Ascending aorta (tissue), 2 donors: Measurements from ENCODE around the gene ADGRV1. TPM values are rescaled to one million over a fixed set of nuclear protein-coding genes. Genes with fewer than 3 reads are reported as not detected.

ENCODE experiments used
- DNase-seq, 2 donors: peaks; one replicate each; pipeline ENCODE4 v3.0.0-alpha.2; 2019; ENCODE audit warnings: low spot score in 2 of 2
- H3K27ac ChIP-seq, 2 donors: fragments of 200-600 bp; sonication (generic); one replicate each; pipeline ENCODE4 v1.5.1; 2016 to 2017; ENCODE audit warnings: mild to moderate bottlenecking in 1 of 2
- H3K27me3 ChIP-seq: fragments of 200-600 bp; sonication (generic); one replicate; pipeline ENCODE4 v1.5.1; 2017
- H3K36me3 ChIP-seq, 2 donors: fragments of 200-600 bp; sonication (generic); one replicate each; pipeline ENCODE4 v1.5.1; 2016
- H3K4me1 ChIP-seq, 2 donors: fragments of 200-600 bp; sonication (generic); one replicate each; pipeline ENCODE4 v1.5.1; 2016 to 2017; ENCODE audit warnings: mild to moderate bottlenecking in 1 of 2
- H3K4me3 ChIP-seq, 2 donors: fragments of 200-600 bp; sonication (generic); one replicate each; pipeline ENCODE4 v1.5.1; 2016 to 2017; ENCODE audit warnings: mild to moderate bottlenecking in 1 of 2
- H3K9me3 ChIP-seq, 2 donors: fragments of 200-600 bp; sonication (generic); one replicate each; pipeline ENCODE4 v1.5.1; 2016
- intact Hi-C: fragments of 100-400 bp; cut with DNase I; formaldehyde crosslinking; loops from one replicate; pipeline ENCODE4 v1.15.1; 2023
- total RNA-seq: library from RNA; depleted of rRNA; stranded (reverse); fragments of >200 nt; gene quantifications from one replicate; pipeline ENCODE4 v1.1.0, GENCODE V29; 2016
- TF ChIP-seq, protein P1 (sequence below), 3 experiments: fragments of 200-600 bp in 2 of 3; fragments of 450-650 bp in 1 of 3; sonication (generic) in 2 of 3; IDR thresholded peaks; one replicate each; pipeline ENCODE4 v1.5.1; 2016 to 2019; ENCODE audit warnings: antibody characterized with exemption in 3 of 3, mild to moderate bottlenecking in 1 of 3, moderate library complexity in 1 of 3

ADGRV1 gene
- total RNA-seq, 1 donor from 2014 or later: 6.9 TPM

DNA sequence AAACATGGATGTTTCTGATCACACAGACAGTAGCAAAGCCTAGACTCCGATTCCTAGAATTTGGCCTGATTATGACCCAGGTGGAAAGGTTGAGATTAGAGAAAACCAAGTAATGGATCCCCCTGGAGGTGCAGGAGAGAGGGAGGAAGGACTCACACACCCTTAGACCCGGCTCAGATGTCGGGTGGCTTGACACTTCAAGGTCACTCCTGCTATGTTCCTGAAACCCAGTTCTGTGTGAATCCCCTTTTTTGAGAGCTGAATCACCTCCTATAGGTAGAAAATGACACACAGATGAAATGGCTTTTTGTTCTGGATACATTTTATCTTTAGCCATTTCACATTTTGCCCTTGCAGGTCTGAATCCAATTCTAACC lies 631.7 kb downstream of the ADGRV1 start:
- H3K36me3 ChIP-seq: no peaks in the 10 kb centered on the region
- TF ChIP-seq, protein P1, sequence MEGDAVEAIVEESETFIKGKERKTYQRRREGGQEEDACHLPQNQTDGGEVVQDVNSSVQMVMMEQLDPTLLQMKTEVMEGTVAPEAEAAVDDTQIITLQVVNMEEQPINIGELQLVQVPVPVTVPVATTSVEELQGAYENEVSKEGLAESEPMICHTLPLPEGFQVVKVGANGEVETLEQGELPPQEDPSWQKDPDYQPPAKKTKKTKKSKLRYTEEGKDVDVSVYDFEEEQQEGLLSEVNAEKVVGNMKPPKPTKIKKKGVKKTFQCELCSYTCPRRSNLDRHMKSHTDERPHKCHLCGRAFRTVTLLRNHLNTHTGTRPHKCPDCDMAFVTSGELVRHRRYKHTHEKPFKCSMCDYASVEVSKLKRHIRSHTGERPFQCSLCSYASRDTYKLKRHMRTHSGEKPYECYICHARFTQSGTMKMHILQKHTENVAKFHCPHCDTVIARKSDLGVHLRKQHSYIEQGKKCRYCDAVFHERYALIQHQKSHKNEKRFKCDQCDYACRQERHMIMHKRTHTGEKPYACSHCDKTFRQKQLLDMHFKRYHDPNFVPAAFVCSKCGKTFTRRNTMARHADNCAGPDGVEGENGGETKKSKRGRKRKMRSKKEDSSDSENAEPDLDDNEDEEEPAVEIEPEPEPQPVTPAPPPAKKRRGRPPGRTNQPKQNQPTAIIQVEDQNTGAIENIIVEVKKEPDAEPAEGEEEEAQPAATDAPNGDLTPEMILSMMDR (IDR thresholded peaks at IDR 0.05): no peak
- H3K4me1 ChIP-seq: no peaks in the 10 kb centered on the region
- H3K27ac ChIP-seq: peak overlapping the region in 1 of 2 donors; percentile 26
- DNase-seq: no peak
- intact Hi-C loops: no loop called here
- no peaks in the 10 kb centered on the region for H3K9me3 ChIP-seq
- H3K4me3 ChIP-seq: peak overlapping the region; percentile 33 to 35
- no peaks in the 10 kb centered on the region for H3K27me3 ChIP-seq

GRCh38 chr5:91194824-91195381 lies 636.3 kb downstream of the ADGRV1 start:
- no peaks in the 10 kb centered on the region for H3K36me3 ChIP-seq
- DNase-seq: no peak
- H3K4me1 ChIP-seq: no peaks in the 10 kb centered on the region
- no peak overlapping the region for H3K4me3 ChIP-seq
- no peaks in the 10 kb centered on the region for H3K9me3 ChIP-seq
- TF ChIP-seq, protein P1 (IDR thresholded peaks at IDR 0.05): no peak
- no peak overlapping the region for H3K27ac ChIP-seq
- intact Hi-C loops: no loop called here
- no peaks in the 10 kb centered on the region for H3K27me3 ChIP-seq

- intact Hi-C loops: no loop called here
- Histone ChIP-seq H3K4me1 (no peaks in the 10 kb centered on the region), H3K9me3 (no peaks in the 10 kb centered on the region), H3K27ac (no peak overlapping the region), H3K27me3 (no peaks in the 10 kb centered on the region), H3K4me3 (no peak overlapping the region), H3K36me3 (no peaks in the 10 kb centered on the region)
- TF ChIP-seq, protein P1 (IDR thresholded peaks at IDR 0.05): no peak
- no peak for DNase-seq
These were observed 642.1 kb downstream of the ADGRV1 start for GRCh38 chr5:91200692-91201091.

DNA sequence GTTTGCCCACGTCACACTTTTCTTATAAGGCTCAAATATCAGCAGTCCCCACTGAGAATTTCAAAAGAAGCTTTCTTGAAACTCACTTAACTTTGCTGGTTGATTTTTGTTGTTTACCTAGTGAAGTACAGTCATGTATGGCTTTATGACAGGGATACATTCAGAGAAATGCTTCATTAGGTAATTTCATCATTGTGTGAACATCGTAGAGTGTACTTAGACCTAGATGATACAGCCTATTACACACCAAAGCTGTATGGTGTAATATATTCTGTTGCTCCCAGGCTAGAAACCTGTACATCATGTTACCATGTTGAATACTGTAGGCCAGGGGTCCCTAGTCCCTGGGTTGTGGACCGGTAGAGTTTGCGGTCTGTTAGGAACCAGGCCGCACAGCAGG lies 647.5 kb downstream of the ADGRV1 start:
- H3K27ac ChIP-seq: no peak overlapping the region
- TF ChIP-seq, protein P1 (IDR thresholded peaks at IDR 0.05): no peak
- H3K9me3 ChIP-seq: no peaks in the 10 kb centered on the region
- H3K27me3 ChIP-seq: no peaks in the 10 kb centered on the region
- intact Hi-C loops: no loop called here
- no peak for DNase-seq
- H3K36me3 ChIP-seq: no peaks in the 10 kb centered on the region
- H3K4me1 ChIP-seq: no peaks in the 10 kb centered on the region
- H3K4me3 ChIP-seq: no peak overlapping the region

DNA sequence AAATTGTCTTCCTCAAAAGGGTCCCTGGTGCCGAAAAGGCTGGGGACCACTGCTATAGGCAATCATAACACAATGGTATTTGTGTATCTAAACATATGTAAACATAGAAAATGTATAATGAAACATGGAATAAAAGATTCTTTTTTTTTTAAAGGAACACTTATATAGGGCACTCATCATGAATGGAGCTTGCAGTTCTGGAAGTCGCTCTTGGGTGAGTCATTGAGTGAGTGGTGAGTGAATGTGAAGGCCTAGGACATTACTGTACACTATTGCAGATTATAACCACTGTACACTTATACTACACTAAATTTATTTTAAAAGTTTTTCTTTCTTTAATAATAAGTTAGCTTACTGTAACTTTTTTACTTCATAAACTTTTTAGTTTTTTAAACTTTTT lies 648.1 kb downstream of the ADGRV1 start:
- no peak overlapping the region for H3K27ac ChIP-seq
- TF ChIP-seq, protein P1 (IDR thresholded peaks at IDR 0.05): no peak
- peaks cover 0 to 2% of the 10 kb centered on the region in 2 donors for H3K4me1 ChIP-seq
- H3K36me3 ChIP-seq: no peaks in the 10 kb centered on the region
- no peaks in the 10 kb centered on the region for H3K9me3 ChIP-seq
- H3K4me3 ChIP-seq: no peak overlapping the region
- intact Hi-C loops: no loop called here
- no peak for DNase-seq
- no peaks in the 10 kb centered on the region for H3K27me3 ChIP-seq

DNA sequence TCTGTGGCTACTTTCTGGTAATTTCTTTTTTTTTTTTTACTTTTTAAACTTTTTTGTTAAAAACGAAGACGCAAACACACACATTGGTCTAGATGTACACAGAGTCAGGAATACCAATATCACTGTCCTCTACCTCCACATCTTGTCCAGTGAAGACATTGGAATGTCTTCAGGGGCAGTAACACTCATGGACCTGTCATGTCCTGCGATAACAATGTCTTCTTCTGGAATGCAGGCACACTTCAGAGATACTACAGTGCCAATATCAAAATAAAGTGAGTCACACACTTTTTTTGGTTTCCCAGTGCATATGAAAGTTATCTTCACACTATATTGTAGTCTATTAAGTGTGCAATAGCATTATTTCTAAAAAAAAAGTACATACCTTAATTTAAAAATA lies 648.7 kb downstream of the ADGRV1 start:
- TF ChIP-seq, protein P1 (IDR thresholded peaks at IDR 0.05): no peak
- peaks cover 0 to 2% of the 10 kb centered on the region in 2 donors for H3K4me1 ChIP-seq
- no peaks in the 10 kb centered on the region for H3K9me3 ChIP-seq
- no peak overlapping the region for H3K4me3 ChIP-seq
- intact Hi-C loops: no loop called here
- H3K36me3 ChIP-seq: no peaks in the 10 kb centered on the region
- DNase-seq: no peak
- no peaks in the 10 kb centered on the region for H3K27me3 ChIP-seq
- H3K27ac ChIP-seq: no peak overlapping the region
